C4-2B (cell line): ENCODE measurements around the gene RASA2.
"Not testable (repeated sequence)": the region's sequence is repeated elsewhere in the genome, so short reads cannot be mapped to it uniquely, and the experiment has no call there.

Experiments
- H3K27ac ChIP-seq: fragments of 450-650 bp; 2 replicates; pipeline ENCODE4 v1.5.1; 2017
- ZFX ChIP-seq: fragments of 450-650 bp; IDR thresholded peaks from 2 replicates; pipeline ENCODE4 v1.6.1; 2017
- TF ChIP-seq, protein P1 (sequence below): fragments of 450-650 bp; conservative IDR thresholded peaks from 2 replicates; pipeline ENCODE4 v1.5.1; 2017; ENCODE audit warnings: mild to moderate bottlenecking

RASA2 gene

DNA sequence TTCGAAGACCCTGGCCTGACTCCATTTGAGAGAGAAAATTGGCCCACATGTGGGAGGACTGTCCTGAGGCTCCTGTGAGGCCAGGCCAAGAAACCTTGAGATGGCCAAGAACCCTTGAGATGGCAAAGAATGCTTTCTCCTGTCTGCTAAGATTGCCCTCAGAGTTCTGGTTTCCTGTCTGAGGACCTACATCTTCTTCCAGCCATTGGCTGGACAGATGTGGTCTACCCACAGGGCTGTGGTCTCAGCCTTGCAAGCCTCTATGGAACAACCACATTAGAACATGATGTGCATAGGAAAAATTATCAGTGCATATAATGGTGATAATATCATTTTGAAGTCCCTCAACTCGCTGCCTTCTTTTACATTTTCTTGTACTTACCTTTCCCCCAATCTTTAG lies 10.8 kb upstream of the RASA2 start:
- no peak for TF ChIP-seq ZFX
- TF ChIP-seq, protein P1, sequence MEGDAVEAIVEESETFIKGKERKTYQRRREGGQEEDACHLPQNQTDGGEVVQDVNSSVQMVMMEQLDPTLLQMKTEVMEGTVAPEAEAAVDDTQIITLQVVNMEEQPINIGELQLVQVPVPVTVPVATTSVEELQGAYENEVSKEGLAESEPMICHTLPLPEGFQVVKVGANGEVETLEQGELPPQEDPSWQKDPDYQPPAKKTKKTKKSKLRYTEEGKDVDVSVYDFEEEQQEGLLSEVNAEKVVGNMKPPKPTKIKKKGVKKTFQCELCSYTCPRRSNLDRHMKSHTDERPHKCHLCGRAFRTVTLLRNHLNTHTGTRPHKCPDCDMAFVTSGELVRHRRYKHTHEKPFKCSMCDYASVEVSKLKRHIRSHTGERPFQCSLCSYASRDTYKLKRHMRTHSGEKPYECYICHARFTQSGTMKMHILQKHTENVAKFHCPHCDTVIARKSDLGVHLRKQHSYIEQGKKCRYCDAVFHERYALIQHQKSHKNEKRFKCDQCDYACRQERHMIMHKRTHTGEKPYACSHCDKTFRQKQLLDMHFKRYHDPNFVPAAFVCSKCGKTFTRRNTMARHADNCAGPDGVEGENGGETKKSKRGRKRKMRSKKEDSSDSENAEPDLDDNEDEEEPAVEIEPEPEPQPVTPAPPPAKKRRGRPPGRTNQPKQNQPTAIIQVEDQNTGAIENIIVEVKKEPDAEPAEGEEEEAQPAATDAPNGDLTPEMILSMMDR: no peak
- H3K27ac ChIP-seq: no peak overlapping the region

DNA sequence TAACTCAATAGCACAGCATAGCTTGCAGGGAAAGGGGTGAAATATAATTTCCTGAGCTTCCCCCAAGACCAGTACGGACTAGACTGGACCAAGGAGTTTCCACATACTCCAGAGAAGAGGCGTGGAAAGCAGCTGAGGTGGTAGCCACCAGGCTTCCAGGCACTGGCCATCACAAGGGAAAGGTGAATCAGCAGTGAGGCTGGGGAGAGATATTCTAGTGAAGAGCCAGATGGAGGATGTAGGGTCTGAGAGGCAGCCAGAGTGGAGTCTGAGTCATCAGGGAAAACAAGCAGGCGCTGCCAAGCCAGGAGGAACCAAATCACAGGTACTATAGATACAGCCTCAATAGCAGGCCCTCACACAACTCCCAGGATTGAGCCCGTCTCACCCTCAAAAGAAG lies 9.6 kb upstream of the RASA2 start:
- TF ChIP-seq, protein P1: no peak
- no peak for TF ChIP-seq ZFX

DNA sequence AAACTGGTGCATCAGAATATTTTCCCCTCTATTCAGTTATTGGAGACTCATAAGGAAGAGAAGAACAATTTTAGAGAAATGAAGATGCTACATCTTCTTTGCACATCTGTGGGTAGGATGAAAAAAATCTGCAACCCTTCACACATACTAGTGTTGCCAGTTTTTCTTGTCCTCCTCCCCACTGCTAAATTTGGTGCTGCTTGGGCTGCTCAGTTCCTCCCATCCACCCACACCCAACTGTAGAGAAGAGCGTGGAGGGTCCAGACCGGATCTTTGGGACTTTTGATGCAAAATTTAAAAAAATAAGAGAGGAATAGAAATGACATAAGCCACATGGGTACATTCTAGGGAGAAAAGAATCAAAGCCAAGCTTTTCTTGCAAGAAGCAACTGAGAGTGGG lies 8.7 kb upstream of the RASA2 start:
- TF ChIP-seq, protein P1: no peak
- no peak for TF ChIP-seq ZFX
- no peak overlapping the region for H3K27ac ChIP-seq

More for the DNA sequence above, 9.6 kb upstream of the RASA2 start:
- H3K27ac ChIP-seq: no peak overlapping the region

DNA sequence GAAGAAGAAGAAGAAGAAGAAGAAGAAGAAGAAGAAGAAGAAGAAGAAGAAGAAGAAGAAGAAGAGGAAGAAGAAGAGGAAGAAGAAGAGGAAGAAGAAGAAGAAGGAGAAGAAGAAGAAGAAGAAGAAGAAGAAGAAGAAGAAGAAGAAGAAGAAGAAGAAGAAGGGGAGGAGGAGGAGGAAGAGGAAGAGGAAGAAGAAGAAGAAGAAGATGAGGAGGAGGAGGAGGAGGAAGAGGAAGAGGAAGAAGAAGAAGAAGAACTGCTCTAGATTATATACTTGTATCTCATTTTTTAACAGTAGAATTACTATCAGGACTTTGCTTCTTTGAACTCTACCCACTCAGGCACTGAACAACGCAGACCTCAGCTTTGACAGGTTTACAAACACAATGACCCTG lies 8.0 kb upstream of the RASA2 start:
- H3K27ac ChIP-seq: not testable (repeated sequence)

DNA sequence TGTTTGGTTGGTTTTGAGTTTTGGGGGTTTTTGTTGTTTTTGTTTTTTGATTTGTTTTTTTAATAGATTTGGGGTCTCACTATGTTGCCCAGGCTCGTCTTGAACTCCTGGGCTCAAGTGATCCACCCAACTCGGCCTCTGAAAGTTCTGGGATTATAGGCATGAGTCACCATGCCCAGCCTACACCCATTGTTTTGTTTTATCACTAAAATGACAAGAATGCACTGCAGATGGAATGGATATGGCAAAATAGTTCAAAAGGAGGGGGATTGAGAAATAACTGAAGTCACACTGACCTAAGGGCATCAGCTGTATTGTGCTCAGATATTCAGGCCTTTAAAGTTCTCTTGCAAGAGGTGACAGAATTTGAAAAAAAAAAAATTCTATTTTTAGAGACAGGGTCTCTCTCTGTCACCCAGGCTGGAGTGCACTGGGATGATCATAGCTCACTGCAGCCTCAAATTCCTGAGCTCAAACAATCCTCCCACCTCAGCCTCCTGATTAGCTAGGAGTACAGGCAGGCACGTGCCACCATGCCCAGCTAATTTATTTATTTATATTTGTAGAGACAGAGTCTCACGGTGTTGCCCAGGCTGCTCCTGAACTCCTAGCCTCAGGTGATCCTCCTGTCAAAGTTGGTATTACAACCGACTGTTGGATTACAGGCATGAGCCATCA lies 4.4 kb upstream of the RASA2 start:
- H3K27ac ChIP-seq: no peak overlapping the region
- no peak for TF ChIP-seq ZFX
- TF ChIP-seq, protein P1: no peak

DNA sequence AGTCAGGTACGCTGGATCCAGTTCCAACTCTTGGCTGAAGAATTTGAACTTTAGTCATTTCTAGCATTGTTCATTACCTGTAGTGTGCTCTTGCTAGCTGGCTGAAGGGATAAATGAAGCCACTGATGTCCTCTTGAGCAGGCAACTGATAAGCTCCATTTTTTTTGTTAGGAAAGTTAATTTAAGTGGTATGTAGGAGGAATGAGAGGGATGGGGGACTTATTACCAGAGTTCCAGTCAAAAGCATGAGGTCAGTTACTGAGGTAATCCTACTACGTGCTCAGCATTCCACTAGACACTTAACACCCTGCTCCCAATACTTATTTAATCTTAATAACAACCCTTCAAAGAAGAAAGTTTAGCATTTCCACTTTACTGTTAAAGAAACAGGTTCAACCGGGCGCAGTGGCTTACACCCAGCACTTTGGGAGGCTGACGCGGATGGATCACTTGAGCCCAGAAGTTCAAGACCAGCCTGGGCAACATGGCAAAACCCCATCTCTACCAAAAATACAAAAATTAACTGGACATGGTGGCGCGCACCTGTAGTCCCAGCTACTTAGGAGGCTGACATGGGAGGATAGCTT lies 2.0 kb upstream of the RASA2 start:
- H3K27ac ChIP-seq: no peak overlapping the region
- TF ChIP-seq, protein P1: no peak
- no peak for TF ChIP-seq ZFX

DNA sequence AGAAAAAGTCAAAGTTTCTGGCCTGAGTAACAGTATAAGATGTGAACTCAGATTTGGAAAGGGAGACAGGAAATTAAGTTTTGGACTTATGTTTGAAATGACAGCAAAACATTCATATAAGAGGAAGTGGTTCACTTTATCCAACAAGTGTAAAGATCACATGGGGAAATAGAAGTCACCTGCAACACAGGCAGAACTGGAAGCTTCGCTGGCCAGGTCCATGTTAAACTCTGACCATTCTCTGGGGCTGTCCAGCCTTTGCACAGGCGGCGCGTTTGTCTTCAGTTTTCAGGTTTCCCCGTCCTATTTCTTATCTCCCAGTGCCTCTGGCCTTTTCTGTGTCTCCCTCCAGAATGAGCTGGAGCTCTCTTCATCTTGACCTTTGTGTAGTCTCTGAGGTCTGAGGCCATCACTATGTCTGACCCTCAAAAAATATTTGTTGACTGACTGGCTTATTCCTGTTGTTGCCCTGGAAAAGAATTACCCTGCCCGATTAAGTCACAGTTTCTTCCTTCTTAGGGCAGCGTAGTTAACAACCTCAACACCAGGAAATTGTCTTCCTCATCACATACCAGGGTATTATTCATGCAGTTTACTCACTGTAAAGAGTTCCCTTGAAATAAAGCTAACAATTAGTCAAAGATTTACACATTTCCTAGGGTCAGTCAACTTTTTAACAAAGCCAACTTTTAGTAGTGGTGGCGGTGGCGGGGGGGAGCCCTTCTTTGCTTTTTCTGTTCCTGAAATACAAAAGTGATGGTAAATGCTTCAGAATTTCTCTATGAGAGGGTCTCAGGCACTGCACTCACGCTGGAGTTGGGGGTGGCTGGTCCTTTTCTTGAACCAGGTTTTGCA lies 959 bp upstream of the RASA2 start:
- TF ChIP-seq, protein P1: no peak
- no peak for TF ChIP-seq ZFX
- no peak overlapping the region for H3K27ac ChIP-seq
